MCF 10A (cell line): ENCODE data around the gene PRMT6. TPM values are rescaled to one million over a fixed set of nuclear protein-coding genes. Genes with fewer than 3 reads are reported as not detected.

Experiments used
- BruUV-seq: library from RNA; stranded (reverse); fragments of 400-500 nt; replicated peaks from 2 replicates; lab custom pipeline; 2021; lab: Mats Ljungman, UMichigan
- CTCF ChIA-PET: fragments of 300-600 bp; sonication (Branson Sonifier 250); formaldehyde crosslinking; extraction: SDS; loops from one replicate; lab custom pipeline; 2021; ENCODE audit warnings: antibody characterized with exemption, inconsistent platforms; lab: Yijun Ruan, JAX
- POLR2A ChIA-PET: fragments of 300-600, 350-650 bp; sonication (Branson Sonifier 250); formaldehyde crosslinking; extraction: SDS; loops from one replicate; lab custom pipeline; 2020; ENCODE audit warnings: antibody characterized with exemption, inconsistent platforms; lab: Yijun Ruan, JAX
- DNase-seq: peaks from one replicate; pipeline ENCODE4 v3.0.0-alpha.2; 2018; ENCODE audit not compliant: unreplicated experiment
- H3K27ac Mint-ChIP-seq: one replicate; pipeline ENCODE4 v1.8.0; 2022; ENCODE audit warnings: mild to moderate bottlenecking, low read depth, mixed read lengths; ENCODE audit not compliant: unreplicated experiment
- H3K27me3 Mint-ChIP-seq: one replicate; pipeline ENCODE4 v1.8.0; 2022; ENCODE audit warnings: mixed read lengths; ENCODE audit not compliant: insufficient read depth, unreplicated experiment
- H3K36me3 Mint-ChIP-seq: one replicate; pipeline ENCODE4 v1.8.0; 2022; ENCODE audit warnings: mild to moderate bottlenecking, moderate library complexity, mixed read lengths; ENCODE audit not compliant: insufficient read depth, unreplicated experiment
- H3K4me1 Mint-ChIP-seq: one replicate; pipeline ENCODE4 v1.8.0; 2022; ENCODE audit warnings: mixed read lengths; ENCODE audit not compliant: insufficient read depth, unreplicated experiment
- H3K4me3 Mint-ChIP-seq: one replicate; pipeline ENCODE4 v1.8.0; 2022; ENCODE audit warnings: mild to moderate bottlenecking, moderate library complexity, mixed read lengths; ENCODE audit not compliant: unreplicated experiment
- H3K9me3 Mint-ChIP-seq: one replicate; pipeline ENCODE4 v1.8.0; 2022; ENCODE audit warnings: mixed read lengths; ENCODE audit not compliant: unreplicated experiment
- CTCF ChIP-seq: fragments of 200-600 bp; IDR thresholded peaks from one replicate; pipeline ENCODE4 v1.8.0; 2022; ENCODE audit warnings: antibody characterized with exemption, mild to moderate bottlenecking; ENCODE audit not compliant: unreplicated experiment
- intact Hi-C: fragments of 100-400 bp; cut with micrococcal nuclease; formaldehyde crosslinking; loops from 2 replicates; pipeline ENCODE4 v1.14.1; 2022
- total RNA-seq: library from RNA; stranded (reverse); gene quantifications from 2 replicates; pipeline ENCODE4 v1.2.3, GENCODE V29; 2022

Gene PRMT6
- total RNA-seq, 1 experiment from 2014 or later: 14.0 TPM

DNA sequence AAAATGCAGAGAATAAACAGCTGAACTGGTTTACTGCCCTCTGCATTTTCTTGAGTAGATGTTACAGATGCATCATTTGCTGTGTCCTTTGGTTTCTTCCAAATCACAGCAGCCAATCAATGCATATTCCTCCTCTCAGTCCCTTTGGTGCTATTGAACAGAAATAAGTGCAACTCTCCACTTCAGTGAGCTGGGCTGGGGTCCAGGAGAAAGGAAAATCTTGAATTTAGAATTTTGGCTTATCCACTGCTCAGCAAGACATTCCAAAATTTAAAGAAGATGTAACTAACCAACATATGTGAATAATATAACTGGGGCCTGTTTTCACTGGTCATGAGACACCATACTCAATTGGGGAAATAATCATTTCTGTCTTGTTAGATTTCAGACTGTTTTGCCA lies 39.2 kb downstream of the PRMT6 start:
- CTCF ChIA-PET: interaction anchor here (0.7 kb wide), 1 partner anchor 50 kb away, joined by 3 read pairs; no protein-coding TSS in a partner anchor
- DNase-seq: no peak
- POLR2A ChIA-PET: no interaction called here
- H3K36me3 Mint-ChIP-seq: peaks cover 6% of the 10 kb centered on the region
- no peaks in the 10 kb centered on the region for H3K9me3 Mint-ChIP-seq
- H3K4me3 Mint-ChIP-seq: no peak overlapping the region
- H3K27ac Mint-ChIP-seq: no peak overlapping the region
- BruUV-seq: no TSS peak
- no peaks in the 10 kb centered on the region for H3K27me3 Mint-ChIP-seq
- intact Hi-C loops: no loop called here
- no peaks in the 10 kb centered on the region for H3K4me1 Mint-ChIP-seq
- TF ChIP-seq CTCF: no peak

DNA sequence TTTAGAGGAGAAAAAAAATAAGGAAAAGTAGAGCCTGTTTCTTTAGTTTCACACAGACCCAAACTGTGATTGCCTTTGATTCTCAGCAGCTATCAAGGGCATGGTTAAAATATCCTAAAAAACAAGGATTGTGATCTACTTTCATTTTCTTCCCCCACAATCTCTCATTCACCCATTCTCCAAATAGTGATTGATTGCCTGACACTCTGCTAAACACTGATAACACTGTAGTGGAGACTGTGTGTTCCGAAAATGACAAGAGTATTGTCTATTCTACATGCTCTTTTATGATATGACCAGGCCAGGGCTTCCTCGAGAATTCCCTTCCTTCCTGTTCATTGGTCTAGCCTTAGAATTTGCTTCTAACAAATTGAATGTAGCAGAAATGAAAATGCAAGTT lies 40.2 kb downstream of the PRMT6 start:
- CTCF ChIA-PET: interaction anchor here (0.6 kb wide), 1 partner anchor 11 kb away, joined by 3 read pairs; no protein-coding TSS in a partner anchor
- intact Hi-C loops: no loop called here
- POLR2A ChIA-PET: no interaction called here
- H3K36me3 Mint-ChIP-seq: peaks cover 6% of the 10 kb centered on the region
- TF ChIP-seq CTCF: no peak
- no TSS peak for BruUV-seq
- no peaks in the 10 kb centered on the region for H3K9me3 Mint-ChIP-seq
- no peaks in the 10 kb centered on the region for H3K27me3 Mint-ChIP-seq
- peaks cover 4% of the 10 kb centered on the region for H3K4me1 Mint-ChIP-seq
- H3K4me3 Mint-ChIP-seq: no peak overlapping the region
- DNase-seq: no peak
- H3K27ac Mint-ChIP-seq: no peak overlapping the region

DNA sequence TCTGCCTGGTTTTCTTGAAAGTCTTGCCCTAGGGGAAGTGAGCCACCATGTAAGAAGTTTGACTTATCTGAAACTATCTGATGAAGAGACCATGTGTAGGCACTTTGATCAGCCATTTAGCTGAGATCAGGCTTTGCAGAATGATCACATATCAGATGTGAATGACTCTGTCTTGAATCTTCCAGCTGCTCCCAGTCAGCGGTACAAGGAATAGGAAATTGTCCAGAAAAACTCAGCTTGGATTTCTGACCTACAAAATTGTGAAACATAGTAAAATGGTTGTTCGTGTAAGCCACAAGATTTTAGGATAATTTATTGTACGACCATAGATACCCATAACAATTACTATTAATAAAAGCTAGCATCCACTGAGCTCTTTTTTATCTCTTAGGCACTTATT lies 42.5 kb downstream of the PRMT6 start:
- intact Hi-C loops: no loop called here
- peaks cover 6% of the 10 kb centered on the region for H3K36me3 Mint-ChIP-seq

DNA sequence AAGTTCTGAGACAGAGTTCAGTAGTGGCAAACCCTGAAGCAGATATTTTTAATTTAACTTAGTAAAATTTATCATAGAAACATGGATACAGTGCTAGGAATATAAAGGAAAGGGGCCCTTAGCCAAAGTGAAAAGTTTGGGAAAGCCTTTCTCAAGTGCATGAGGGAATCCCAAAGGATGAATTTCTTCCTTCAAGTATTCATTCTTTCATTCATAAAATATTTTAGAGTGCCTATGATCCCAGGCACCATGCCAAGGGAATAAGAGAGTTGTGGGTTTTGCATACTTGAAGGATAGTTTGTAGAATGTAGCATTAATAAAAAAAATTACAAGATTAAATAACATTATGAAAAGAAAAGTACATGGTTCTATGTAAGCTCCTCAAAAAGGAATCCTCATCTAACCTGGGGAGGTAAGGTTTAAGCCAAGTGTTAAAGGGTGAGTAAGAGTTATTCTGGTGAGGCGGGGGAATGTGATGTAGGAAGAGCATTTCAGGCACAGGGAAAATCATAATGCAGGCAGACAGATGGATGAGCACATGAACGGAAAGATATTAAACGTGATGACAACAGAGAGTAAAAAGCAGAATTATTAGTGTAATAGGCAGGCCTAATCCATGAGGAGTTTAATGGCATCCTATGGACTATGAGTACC lies 44.0 kb downstream of the PRMT6 start:
- no TSS peak for BruUV-seq
- ChIA-PET CTCF (no interaction called here), POLR2A (interaction anchor here (0.6 kb wide), 2 partner anchors 15 to 24 kb away, joined by 3 to 4 read pairs; no protein-coding TSS in a partner anchor)
- peaks cover 6% of the 10 kb centered on the region for H3K36me3 Mint-ChIP-seq
- H3K27ac Mint-ChIP-seq: no peak overlapping the region
- peaks cover 4% of the 10 kb centered on the region for H3K4me1 Mint-ChIP-seq
- no peak for TF ChIP-seq CTCF
- no peaks in the 10 kb centered on the region for H3K9me3 Mint-ChIP-seq
- H3K27me3 Mint-ChIP-seq: no peaks in the 10 kb centered on the region
- no peak overlapping the region for H3K4me3 Mint-ChIP-seq
- intact Hi-C loops: no loop called here
- DNase-seq: no peak

More for the DNA sequence above, 42.5 kb downstream of the PRMT6 start:
- Mint-ChIP-seq H3K27ac (no peak overlapping the region), H3K9me3 (no peaks in the 10 kb centered on the region), H3K4me1 (peaks cover 4% of the 10 kb centered on the region), H3K4me3 (no peak overlapping the region), H3K27me3 (no peaks in the 10 kb centered on the region)
- ChIA-PET CTCF (interaction anchor here (1.0 kb wide), 1 partner anchor 42 kb away, joined by 3 read pairs; no protein-coding TSS in a partner anchor), POLR2A (no interaction called here)
- TF ChIP-seq CTCF: no peak
- no TSS peak for BruUV-seq
- DNase-seq: no peak
